ENCODE measurements around the gene TADA3.

The TADA3 gene

GRCh38 chr3:9769426-9770275 is 22.6 kb downstream of the TADA3 start, which contains the start of gene CAMK1:
Gene CAMK1 (minus strand): TSS chr3:9769947. CDS start chr3:9767749, 2,198 bp downstream.
- FAIRE-seq (no peak), DNase-seq (ENCODE audit: extremely low spot score, insufficient read length, low read depth) (peak; percentile 33)

- FAIRE-seq, result no peak
These were observed 23.3 kb downstream of the TADA3 start for GRCh38 chr3:9769012-9769411.

GRCh38 chr3:9768141-9768775 is 24.0 kb downstream of the TADA3 start:
- no peak for DNase-seq (ENCODE audit: extremely low spot score, insufficient read length, low read depth)
- FAIRE-seq, result no peak

More at GRCh38 chr3:9769012-9769411, 23.3 kb downstream of the TADA3 start:
- DNase-seq (ENCODE audit: extremely low spot score, insufficient read length, low read depth), result no peak

DNA sequence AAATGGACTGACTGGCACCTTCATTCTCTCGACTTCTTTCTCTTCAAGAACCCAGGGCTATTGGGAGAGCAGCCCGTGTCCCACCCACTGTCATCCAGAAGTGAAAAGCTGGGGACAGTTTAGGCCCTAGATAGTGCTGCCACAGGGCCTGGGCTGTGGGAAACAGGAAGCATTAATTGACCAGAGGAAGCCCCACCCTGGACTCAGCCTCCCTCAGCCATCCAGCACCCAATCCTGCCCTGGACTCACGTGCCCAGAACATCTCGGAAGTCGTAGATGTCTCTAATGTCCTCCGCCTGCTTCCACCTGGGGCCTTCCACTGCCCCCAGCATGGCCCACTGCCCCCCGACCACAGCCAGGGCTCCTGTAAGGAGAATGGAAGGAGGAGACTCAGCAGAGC is 24.9 kb downstream of the TADA3 start:
- DNase-seq (ENCODE audit: extremely low spot score, insufficient read length, low read depth) (no peak), FAIRE-seq (no peak)

DNA sequence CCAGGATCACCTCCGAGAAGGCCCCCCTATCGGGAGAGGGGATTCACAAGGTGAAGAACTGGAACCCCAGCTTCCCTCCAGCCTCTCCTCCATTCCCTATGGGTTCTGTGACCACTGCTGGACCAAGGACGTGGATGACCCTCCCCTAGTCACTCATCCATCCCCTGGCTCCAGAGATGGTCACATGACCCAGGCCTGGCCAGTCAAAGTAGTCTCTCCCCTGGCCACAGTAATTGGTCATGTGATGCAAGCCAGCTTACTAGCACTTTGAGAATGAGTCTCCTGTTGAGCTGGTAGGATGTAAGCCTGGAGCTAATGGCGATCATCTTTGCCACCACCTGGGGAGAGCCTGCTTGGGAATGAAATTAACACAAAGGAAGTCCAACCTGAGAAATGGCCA is 26.4 kb downstream of the TADA3 start:
- no peak for DNase-seq (ENCODE audit: extremely low spot score, insufficient read length, low read depth)
- FAIRE-seq, result no peak

DNA sequence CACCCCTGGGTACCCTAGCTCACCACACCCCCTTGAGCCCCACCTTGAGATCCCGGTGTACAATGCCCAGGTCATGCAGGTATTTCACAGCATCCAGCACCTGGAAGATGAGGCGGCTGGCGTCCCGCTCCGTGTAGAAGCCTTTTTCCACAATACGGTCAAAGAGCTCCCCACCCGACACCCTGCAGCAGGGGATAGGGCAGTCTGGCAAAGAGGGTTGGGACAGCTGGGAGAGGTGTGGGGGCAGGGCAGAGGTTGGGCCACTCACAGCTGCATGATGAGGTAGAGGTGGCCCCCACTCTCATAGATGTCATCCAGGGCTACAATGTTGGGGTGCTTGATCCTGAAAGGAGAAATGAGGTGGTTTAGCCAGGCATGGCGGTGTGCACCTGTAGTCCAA is 29.4 kb downstream of the TADA3 start:
- no peak for DNase-seq (ENCODE audit: extremely low spot score, insufficient read length, low read depth)
- FAIRE-seq, result no peak

- DNase-seq (ENCODE audit: extremely low spot score, insufficient read length, low read depth) (no peak), FAIRE-seq (no peak)
These were observed 30.4 kb downstream of the TADA3 start for GRCh38 chr3:9761919-9762318.

- FAIRE-seq (no peak), DNase-seq (ENCODE audit: extremely low spot score, insufficient read length, low read depth) (no peak)
These were observed 31.3 kb downstream of the TADA3 start for GRCh38 chr3:9760779-9761505.

GRCh38 chr3:9757427-9757826 is 34.8 kb downstream of the TADA3 start:
- FAIRE-seq, result no peak
- no peak for DNase-seq (ENCODE audit: extremely low spot score, insufficient read length, low read depth)

- no peak for DNase-seq (ENCODE audit: extremely low spot score, insufficient read length, low read depth)
- FAIRE-seq, result no peak
These were observed 37.6 kb downstream of the TADA3 start for GRCh38 chr3:9754678-9755077.

DNA sequence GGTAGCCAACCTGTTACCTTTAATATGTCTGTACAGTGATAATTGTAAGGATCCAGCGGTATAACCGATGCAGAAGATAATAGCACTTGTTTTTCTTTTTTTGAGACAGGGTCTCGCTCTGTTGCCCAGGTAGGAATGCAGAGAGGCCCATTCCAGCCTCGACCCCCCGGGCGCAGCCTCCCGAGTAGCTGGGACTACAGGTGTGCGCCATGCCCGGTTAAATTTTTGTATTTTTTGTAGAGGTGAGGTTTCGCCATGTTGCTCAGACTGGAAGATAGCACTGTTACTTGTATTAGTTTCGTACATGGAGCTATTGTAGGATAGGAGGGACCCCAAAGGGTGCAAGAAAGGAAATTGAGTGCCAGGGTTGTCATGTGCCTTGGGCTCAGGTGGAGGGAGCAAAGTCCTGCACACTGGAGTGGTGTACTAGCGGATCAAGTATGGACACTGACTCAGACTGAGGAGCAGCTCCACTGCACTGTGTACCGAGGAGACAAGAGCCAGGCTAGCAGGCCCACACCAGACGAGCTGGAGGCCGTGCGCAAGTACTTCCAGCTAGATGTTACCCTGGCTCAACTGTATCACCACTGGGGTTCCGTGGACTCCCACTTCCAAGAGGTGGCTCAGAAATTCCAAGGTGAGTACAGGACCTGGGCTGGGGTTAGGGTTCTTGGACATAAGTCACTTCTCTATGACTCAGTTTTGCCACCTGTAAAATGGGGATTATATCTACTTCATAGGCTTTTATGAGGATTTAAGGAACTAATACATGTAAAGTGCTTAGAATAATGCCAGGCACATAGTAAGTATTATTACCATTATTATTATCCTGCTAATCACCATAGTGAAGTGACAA is 41.5 kb downstream of the TADA3 start:
- FAIRE-seq, result no peak
- no peak for DNase-seq (ENCODE audit: extremely low spot score, insufficient read length, low read depth)

DNA sequence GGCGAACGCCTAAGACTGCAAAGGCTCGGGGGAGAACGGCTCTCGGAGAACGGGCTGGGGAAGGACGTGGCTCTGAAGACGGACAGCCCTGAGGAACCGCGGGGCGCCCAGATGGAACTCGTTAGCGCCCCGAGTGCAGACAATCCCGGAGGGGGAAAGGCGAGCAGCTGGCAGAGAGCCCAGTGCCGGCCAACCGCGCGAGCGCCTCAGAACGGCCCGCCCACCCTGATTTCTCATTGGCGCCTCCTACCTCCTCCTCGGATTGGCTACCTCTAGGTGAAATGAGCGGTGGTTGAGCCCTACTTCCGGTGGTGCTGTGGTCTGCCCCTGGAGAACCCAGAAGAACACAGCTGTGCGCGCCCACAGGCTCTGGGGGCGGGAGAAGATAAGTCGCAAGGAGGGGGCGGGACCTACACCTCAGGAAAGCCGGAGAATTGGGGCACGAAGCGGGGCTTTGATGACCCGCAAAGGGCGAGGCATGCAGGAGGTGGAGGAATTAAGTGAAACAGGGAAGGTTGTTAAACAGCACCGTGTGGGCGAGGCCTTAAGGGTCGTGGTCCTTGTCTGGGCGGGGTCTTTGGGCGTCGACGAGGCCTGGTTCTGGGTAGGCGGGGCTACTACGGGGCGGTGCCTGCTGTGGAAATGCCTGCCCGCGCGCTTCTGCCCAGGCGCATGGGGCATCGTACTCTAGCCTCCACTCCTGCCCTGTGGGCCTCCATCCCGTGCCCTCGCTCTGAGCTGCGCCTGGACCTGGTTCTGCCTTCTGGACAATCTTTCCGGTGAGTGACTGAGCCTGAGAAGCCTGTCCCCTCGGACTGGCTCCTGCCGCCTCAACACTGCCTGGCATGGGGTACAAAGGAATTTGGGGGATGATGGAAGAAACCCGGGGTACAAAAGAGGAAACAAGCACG is 42.4 kb downstream of the TADA3 start, which contains the start of gene OGG1:
Gene OGG1 (plus strand): TSS at position 308 of the 911 bp plus-strand sequence. CDS start 335 bp downstream, at position 643.
- peak; percentile 98 for DNase-seq (ENCODE audit: extremely low spot score, insufficient read length, low read depth)
- peak; percentile 95 for FAIRE-seq

GRCh38 chr3:9749296-9749644 is 43.0 kb downstream of the TADA3 start:
- FAIRE-seq, result no peak
- DNase-seq (ENCODE audit: extremely low spot score, insufficient read length, low read depth), result no peak

DNA sequence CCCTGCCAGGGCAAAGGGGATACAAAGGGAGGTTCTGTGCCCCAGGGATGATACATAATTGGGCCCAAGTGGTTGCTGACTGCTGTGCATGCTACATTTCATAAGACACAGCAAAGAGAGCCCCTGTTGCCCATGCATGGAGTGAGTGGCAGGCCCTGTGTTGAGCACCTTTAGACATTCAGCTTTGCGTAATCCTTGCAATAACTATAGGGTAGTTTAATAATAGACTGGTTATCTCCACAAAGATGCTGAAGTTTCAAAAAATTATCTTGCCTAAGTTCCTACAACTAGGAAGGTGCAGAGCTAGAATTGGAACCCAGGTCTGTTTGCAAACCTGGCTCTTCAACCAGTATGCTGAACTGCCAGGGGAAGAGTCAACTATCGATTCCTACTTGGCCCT is 44.2 kb downstream of the TADA3 start:
- FAIRE-seq (no peak), DNase-seq (ENCODE audit: extremely low spot score, insufficient read length, low read depth) (no peak)

- FAIRE-seq (no peak), DNase-seq (ENCODE audit: extremely low spot score, insufficient read length, low read depth) (no peak)
These were observed 45.0 kb downstream of the TADA3 start for GRCh38 chr3:9747267-9747666.

DNA sequence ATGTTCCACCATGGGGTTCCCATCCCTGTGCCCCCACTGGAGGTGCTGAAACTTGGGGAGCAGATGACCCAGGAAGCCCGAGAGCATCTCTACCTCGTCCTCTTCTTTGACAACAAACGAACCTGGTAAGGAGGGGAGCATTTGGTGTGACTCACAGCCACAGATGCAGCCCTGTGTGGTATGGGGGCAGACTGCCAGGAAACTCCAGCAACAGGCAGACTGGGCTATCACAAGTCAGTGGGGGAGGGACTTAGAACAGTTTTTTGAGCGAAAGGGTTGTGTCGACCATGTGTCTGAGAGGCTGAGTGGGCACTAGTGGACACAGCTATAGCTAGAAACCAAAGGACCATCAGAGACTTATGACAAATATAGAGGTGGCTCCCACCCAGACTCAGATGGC is 45.9 kb downstream of the TADA3 start:
- FAIRE-seq, result no peak
- no peak for DNase-seq (ENCODE audit: extremely low spot score, insufficient read length, low read depth)

- FAIRE-seq, result no peak
- DNase-seq (ENCODE audit: extremely low spot score, insufficient read length, low read depth), result no peak
These were observed 46.8 kb downstream of the TADA3 start for GRCh38 chr3:9745521-9745920.

- FAIRE-seq (no peak), DNase-seq (ENCODE audit: extremely low spot score, insufficient read length, low read depth) (no peak)
These were observed 48.1 kb downstream of the TADA3 start for GRCh38 chr3:9744162-9744561.

GRCh38 chr3:9743548-9743947 is 48.7 kb downstream of the TADA3 start:
- DNase-seq (ENCODE audit: extremely low spot score, insufficient read length, low read depth), result no peak
- FAIRE-seq, result no peak

Data from GM18507 (cell line).